ENCODE results near the gene ZNF444.
"Not testable (repeated sequence)": the region's sequence is repeated elsewhere in the genome, so short reads cannot be mapped to it uniquely, and the experiment has no call there.

The ZNF444 gene

GRCh38 chr19:56191115-56191514 is 50.0 kb downstream of the ZNF444 start:
- no peak for DNase-seq

- no peak for DNase-seq
Measured at GRCh38 chr19:56191711-56192110, 50.6 kb downstream of the ZNF444 start.

DNA sequence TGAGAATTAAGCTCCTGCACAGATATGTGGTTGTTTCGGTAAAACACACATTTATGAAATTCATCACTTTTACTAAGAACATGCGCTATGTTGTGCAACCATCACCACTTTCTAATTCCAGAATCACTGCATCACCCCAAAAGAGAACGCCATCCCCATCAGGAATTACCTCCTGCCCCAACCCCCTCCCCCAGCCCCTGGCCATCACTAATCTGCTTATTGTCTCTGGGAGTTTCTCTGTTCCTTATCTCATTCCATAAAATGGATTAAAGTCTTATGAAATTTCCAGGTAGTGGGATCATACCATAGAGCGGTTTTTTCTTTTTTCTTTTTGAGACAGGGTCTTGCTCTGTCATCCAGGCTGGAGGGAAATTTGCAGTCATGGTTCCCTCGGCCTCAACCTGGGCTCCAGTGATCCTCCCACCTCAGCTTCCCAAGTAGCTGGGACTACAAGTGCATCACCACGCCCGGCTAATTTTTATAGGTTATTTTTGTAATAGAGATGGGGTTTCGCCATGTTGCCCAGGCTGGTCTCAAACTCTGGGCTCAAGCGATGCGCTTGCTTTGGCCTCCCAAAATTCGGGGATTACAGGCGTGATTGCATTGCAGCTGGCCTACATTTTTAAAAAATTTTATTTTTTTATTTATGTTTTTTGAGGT is 53.0 kb downstream of the ZNF444 start:
- no peak for DNase-seq

DNA sequence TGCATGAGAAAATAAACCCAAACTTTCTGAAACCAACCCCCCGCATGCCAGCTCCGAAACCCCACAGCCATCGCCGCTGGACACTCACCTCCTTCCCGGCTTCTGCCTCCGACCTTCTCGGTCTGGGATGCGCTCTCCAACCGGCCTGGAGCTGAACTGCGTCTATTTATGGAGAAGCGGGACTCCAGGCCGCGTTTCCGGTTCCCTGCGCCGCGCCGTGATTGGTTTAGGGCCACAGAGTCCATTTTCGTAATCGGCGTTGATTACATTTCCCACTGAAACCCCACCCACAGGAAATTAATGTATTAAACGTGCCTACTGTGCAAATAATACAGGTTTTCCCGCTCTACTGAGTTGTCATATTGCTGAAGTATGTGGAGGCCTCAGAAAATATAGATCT is 56.6 kb downstream of the ZNF444 start, which contains the start of gene ZSCAN5B:
Gene ZSCAN5B (minus strand): TSS at position 138 of the 400 bp plus-strand sequence. CDS start 4,731 bp downstream, outside the sequence.
- DNase-seq = not testable (repeated sequence)

DNA sequence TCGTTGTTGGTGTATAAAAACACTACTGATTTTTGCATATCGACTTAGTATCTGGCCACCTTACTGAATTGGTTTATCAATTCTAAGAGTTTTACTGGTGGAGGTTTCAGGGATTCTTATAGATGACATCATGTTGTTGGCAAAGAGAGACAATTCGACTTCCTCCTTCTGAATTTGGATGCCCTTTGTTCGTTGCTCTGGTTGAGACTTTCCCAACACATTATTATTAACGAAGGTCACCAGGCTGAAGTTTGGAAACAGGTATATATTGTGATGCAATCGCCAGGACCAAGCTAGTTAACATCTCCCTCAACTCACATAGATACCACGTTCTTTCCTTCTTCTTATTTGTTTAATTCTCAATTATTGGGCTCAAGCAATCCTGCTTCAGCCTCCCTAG is 58.6 kb downstream of the ZNF444 start:
- DNase-seq = no peak

- no peak for DNase-seq
Measured at GRCh38 chr19:56201973-56202372, 60.9 kb downstream of the ZNF444 start, which contains the start of gene ZSCAN5C. ZSCAN5C (plus strand) TSS chr19:56202273; CDS start chr19:56205914, 3,641 bp downstream.

GRCh38 chr19:56207581-56207980 is 66.5 kb downstream of the ZNF444 start:
- DNase-seq = not testable (repeated sequence)

- no peak for DNase-seq
Measured at GRCh38 chr19:56209091-56209490, 68.0 kb downstream of the ZNF444 start.

- DNase-seq = not testable (repeated sequence)
Measured at GRCh38 chr19:56210036-56210435, 68.9 kb downstream of the ZNF444 start.
